Stomach (tissue), 4 donors: Measurements from ENCODE around the gene MYH6.

Experiments used
- EP300 ChIP-seq: sonication (generic); formaldehyde crosslinking; IDR thresholded peaks from one replicate; pipeline ENCODE4 v1.6.1; 2017; ENCODE audit warnings: antibody characterized with exemption
- POLR2A ChIP-seq, 4 donors: fragments of 450-650 bp; IDR thresholded peaks; one replicate each; pipeline ENCODE4 v1.6.1; 2016; ENCODE audit warnings: antibody characterized with exemption in 4 of 4, control low read depth in 2 of 4, mild to moderate bottlenecking in 1 of 4, moderate library complexity in 1 of 4
- TF ChIP-seq, protein P1 (sequence below), 7 experiments: fragments of 450-650 bp in 4 of 7; fragments of 200-600 bp in 3 of 7; sonication (generic) in 3 of 7; IDR thresholded peaks; one replicate each; pipeline ENCODE4 v1.5.1; 2016 to 2019; ENCODE audit warnings: antibody characterized with exemption in 7 of 7, control low read depth in 2 of 7, mild to moderate bottlenecking in 1 of 7

DNA sequence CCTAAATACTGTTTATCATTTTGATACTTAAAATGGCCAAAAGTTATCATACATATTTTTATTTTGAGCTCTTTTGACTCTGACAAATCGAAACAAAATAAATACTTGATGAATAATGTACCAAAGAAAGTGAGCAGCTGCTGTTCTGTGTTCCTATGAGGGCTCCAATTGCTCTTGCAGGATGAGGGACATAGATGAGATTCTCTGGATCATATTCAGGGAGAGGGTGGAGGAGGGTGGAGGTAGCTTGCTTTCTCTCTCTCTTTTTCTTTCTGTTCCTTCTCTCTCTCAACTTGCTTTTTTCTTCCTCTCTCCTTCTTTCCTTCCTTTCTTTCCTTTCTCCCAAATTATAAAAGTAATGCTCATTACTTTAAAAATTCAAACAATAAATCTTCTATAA, 36.2 kb upstream of the MYH6 start:
- TF ChIP-seq, protein P1, sequence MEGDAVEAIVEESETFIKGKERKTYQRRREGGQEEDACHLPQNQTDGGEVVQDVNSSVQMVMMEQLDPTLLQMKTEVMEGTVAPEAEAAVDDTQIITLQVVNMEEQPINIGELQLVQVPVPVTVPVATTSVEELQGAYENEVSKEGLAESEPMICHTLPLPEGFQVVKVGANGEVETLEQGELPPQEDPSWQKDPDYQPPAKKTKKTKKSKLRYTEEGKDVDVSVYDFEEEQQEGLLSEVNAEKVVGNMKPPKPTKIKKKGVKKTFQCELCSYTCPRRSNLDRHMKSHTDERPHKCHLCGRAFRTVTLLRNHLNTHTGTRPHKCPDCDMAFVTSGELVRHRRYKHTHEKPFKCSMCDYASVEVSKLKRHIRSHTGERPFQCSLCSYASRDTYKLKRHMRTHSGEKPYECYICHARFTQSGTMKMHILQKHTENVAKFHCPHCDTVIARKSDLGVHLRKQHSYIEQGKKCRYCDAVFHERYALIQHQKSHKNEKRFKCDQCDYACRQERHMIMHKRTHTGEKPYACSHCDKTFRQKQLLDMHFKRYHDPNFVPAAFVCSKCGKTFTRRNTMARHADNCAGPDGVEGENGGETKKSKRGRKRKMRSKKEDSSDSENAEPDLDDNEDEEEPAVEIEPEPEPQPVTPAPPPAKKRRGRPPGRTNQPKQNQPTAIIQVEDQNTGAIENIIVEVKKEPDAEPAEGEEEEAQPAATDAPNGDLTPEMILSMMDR (IDR thresholded peaks at IDR 0.05) = no peak
- TF ChIP-seq POLR2A (IDR thresholded peaks at IDR 0.05) (no peak), EP300 (no peak)
